ENCODE data around the gene RECK.

RECK gene

GRCh38 chr9:36173861-36174260 lies 137.1 kb downstream of the RECK start:
- TF ChIP-seq CTCF (IDR thresholded peaks at IDR 0.05), result no peak

More at GRCh38 chr9:36173861-36174260, 137.1 kb downstream of the RECK start:
- no peak overlapping the region for H3K27ac ChIP-seq
- H3K9me3 ChIP-seq (ENCODE audit: control insufficient read depth, low read length), result no peaks in the 10 kb centered on the region
- no peak overlapping the region for H2AFZ ChIP-seq
- H3K4me1 ChIP-seq, result no peaks in the 10 kb centered on the region
- H3K4me2 ChIP-seq (ENCODE audit: low read length), result no peak overlapping the region
- H3K36me3 ChIP-seq (ENCODE audit: control insufficient read depth, insufficient read depth, low read length), result no peaks in the 10 kb centered on the region
- no peak overlapping the region for H3K4me3 ChIP-seq (ENCODE audit: low read depth, low read length)
- H3K79me2 ChIP-seq, result no peaks in the 10 kb centered on the region
- no peak overlapping the region for H3K9ac ChIP-seq
- H3K27me3 ChIP-seq (ENCODE audit: control insufficient read depth, insufficient read depth, low read length), result no peaks in the 10 kb centered on the region
